Stomach (tissue), 4 donors: ENCODE measurements around the gene DUOX2.

Experiments
- POLR2A ChIP-seq, 4 donors: fragments of 450-650 bp; IDR thresholded peaks; one replicate each; pipeline ENCODE4 v1.6.1; 2016; ENCODE audit warnings: antibody characterized with exemption in 4 of 4, control low read depth in 2 of 4, mild to moderate bottlenecking in 1 of 4, moderate library complexity in 1 of 4
- POLR2AphosphoS5 ChIP-seq, 3 donors: sonication (generic); formaldehyde crosslinking; IDR thresholded peaks; one replicate each; pipeline ENCODE4 v1.6.1; 2016; ENCODE audit warnings: antibody characterized with exemption in 3 of 3
- TF ChIP-seq, protein P1 (sequence below), 7 experiments: fragments of 450-650 bp in 4 of 7; fragments of 200-600 bp in 3 of 7; sonication (generic) in 3 of 7; IDR thresholded peaks; one replicate each; pipeline ENCODE4 v1.5.1; 2016 to 2019; ENCODE audit warnings: antibody characterized with exemption in 7 of 7, control low read depth in 2 of 7, mild to moderate bottlenecking in 1 of 7

DNA sequence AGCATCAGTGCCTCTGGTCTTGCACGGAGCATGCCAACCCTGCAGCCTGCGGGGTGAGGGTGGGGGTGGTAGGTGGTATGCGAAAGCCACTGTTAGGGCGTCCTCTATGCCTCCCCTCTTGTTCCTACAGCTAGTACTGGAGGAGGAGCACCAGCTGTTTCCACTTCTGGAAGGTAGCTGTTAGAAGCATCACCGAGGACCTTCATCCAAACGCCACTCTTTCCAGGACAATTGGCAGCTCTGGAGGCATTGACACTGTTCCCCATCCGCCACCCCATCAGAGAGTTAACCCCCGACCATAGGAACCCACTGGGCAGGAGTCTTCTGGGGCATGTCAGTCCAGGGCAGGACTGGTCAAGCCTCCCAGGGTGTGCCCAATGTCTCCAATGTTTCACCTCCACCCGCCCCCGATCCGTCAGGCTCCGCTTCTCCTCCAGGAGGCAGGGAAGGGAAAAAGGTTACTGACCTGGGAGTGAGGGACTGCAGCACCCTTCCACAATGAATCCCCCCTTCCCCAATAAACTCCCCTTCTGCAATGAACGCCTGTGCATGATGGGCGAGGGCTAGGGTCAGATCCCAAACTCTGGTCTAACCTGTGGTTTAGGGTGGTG is 487 bp downstream of the DUOX2 start:
- no peak for TF ChIP-seq POLR2AphosphoS5 (IDR thresholded peaks at IDR 0.05)
- TF ChIP-seq, protein P1, sequence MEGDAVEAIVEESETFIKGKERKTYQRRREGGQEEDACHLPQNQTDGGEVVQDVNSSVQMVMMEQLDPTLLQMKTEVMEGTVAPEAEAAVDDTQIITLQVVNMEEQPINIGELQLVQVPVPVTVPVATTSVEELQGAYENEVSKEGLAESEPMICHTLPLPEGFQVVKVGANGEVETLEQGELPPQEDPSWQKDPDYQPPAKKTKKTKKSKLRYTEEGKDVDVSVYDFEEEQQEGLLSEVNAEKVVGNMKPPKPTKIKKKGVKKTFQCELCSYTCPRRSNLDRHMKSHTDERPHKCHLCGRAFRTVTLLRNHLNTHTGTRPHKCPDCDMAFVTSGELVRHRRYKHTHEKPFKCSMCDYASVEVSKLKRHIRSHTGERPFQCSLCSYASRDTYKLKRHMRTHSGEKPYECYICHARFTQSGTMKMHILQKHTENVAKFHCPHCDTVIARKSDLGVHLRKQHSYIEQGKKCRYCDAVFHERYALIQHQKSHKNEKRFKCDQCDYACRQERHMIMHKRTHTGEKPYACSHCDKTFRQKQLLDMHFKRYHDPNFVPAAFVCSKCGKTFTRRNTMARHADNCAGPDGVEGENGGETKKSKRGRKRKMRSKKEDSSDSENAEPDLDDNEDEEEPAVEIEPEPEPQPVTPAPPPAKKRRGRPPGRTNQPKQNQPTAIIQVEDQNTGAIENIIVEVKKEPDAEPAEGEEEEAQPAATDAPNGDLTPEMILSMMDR (IDR thresholded peaks at IDR 0.05) = no peak
- no peak for TF ChIP-seq POLR2A (IDR thresholded peaks at IDR 0.05)
